CD14-positive monocyte (primary cell): Measurements from ENCODE around the gene RAB6C. TPM values are rescaled to one million over a fixed set of nuclear protein-coding genes. Genes with fewer than 3 reads are reported as not detected.
"Not testable (repeated sequence)": the region's sequence is repeated elsewhere in the genome, so short reads cannot be mapped to it uniquely, and the experiment has no call there.

ENCODE experiments used
- DNase-seq, 3 donors: peaks; one replicate each; pipeline ENCODE4 v3.0.0-alpha.2; 2011 to 2022
- H2AFZ ChIP-seq: 2 replicates; pipeline ENCODE4 v1.6.0; 2012; ENCODE audit warnings: mild to moderate bottlenecking, low read depth, low read length, inconsistent platforms; ENCODE audit not compliant: insufficient read depth, poor library complexity, severe bottlenecking
- H3K27ac ChIP-seq, 2 donors: 1 replicate in 1 of 2; 2 replicates in 1 of 2; pipeline ENCODE4 v1.5.1; 2012 to 2013; ENCODE audit warnings: low read length in 2 of 2, control low read depth in 1 of 2, inconsistent platforms in 1 of 2, low read depth in 1 of 2, mild to moderate bottlenecking in 1 of 2
- H3K27me3 ChIP-seq, 2 donors: one replicate each; pipeline versions ENCODE4 v1.6.0 to v1.6.1; 2011 to 2013; ENCODE audit warnings: low read length in 2 of 2; ENCODE audit not compliant: control insufficient read depth in 2 of 2, insufficient read depth in 2 of 2
- H3K36me3 ChIP-seq, 2 donors: replicated peaks in 1 of 2; 1 replicate in 1 of 2; 2 replicates in 1 of 2; pipeline versions ENCODE4 v1.5.1 to v1.6.1; 2012 to 2013; ENCODE audit warnings: low read length in 2 of 2, control low read depth in 1 of 2, inconsistent platforms in 1 of 2, mild to moderate bottlenecking in 1 of 2; ENCODE audit not compliant: insufficient read depth in 2 of 2, control insufficient read depth in 1 of 2
- H3K4me1 ChIP-seq, 2 donors: 1 replicate in 1 of 2; 2 replicates in 1 of 2; pipeline versions ENCODE4 v1.5.1 to v1.6.1; 2012 to 2013; ENCODE audit warnings: low read length in 2 of 2, control low read depth in 1 of 2, inconsistent platforms in 1 of 2, mild to moderate bottlenecking in 1 of 2, moderate library complexity in 1 of 2; ENCODE audit not compliant: insufficient read depth in 2 of 2, control insufficient read depth in 1 of 2
- H3K4me2 ChIP-seq: replicated peaks from 2 replicates; pipeline ENCODE3; 2012; ENCODE audit warnings: low read length, moderate library complexity, mild to moderate bottlenecking; ENCODE audit not compliant: poor library complexity, severe bottlenecking; ENCODE audit errors: extremely low read depth
- H3K4me3 ChIP-seq, 3 experiments: fragments of 200-600 bp in 1 of 3; sonication (generic) in 1 of 3; replicated peaks in 1 of 3; 1 replicate in 2 of 3; 2 replicates in 1 of 3; pipeline ENCODE4 v1.5.1; 2011 to 2013; ENCODE audit warnings: low read length in 3 of 3, mild to moderate bottlenecking in 3 of 3, control low read depth in 2 of 3, low read depth in 2 of 3, inconsistent platforms in 1 of 3, moderate library complexity in 1 of 3
- H3K79me2 ChIP-seq: 2 replicates; pipeline ENCODE4 v1.6.0; 2012; ENCODE audit warnings: mild to moderate bottlenecking, control low read depth, inconsistent platforms, low read length, moderate library complexity; ENCODE audit not compliant: insufficient read depth
- H3K9ac ChIP-seq: 2 replicates; pipeline ENCODE4 v1.6.0; 2017; ENCODE audit warnings: low read length, mild to moderate bottlenecking; ENCODE audit not compliant: insufficient read depth, poor library complexity, severe bottlenecking
- H3K9me3 ChIP-seq, 2 donors: replicated peaks in 1 of 2; 1 replicate in 1 of 2; 2 replicates in 1 of 2; pipeline versions ENCODE4 v1.5.1 to v1.6.1; 2012 to 2013; ENCODE audit warnings: low read length in 2 of 2, control low read depth in 1 of 2; ENCODE audit not compliant: control insufficient read depth in 1 of 2, insufficient read depth in 1 of 2
- H4K20me1 ChIP-seq: 2 replicates; pipeline ENCODE4 v1.6.0; 2012; ENCODE audit warnings: mild to moderate bottlenecking, low read length, control low read depth, moderate library complexity; ENCODE audit not compliant: insufficient read depth
- H3K27ac Mint-ChIP-seq, 7 donors: one replicate each; pipeline ENCODE4 v1.8.0; 2020; ENCODE audit warnings: mild to moderate bottlenecking in 7 of 7, mixed read lengths in 7 of 7, moderate library complexity in 6 of 7, inconsistent platforms in 2 of 7
- H3K27me3 Mint-ChIP-seq, 3 donors: one replicate each; pipeline ENCODE4 v1.8.0; 2021 to 2022; ENCODE audit warnings: low read depth in 3 of 3, mild to moderate bottlenecking in 3 of 3, mixed read lengths in 3 of 3, moderate library complexity in 3 of 3, inconsistent platforms in 1 of 3
- H3K36me3 Mint-ChIP-seq, 2 donors: one replicate each; pipeline ENCODE4 v1.8.0; 2020; ENCODE audit warnings: mixed read lengths in 2 of 2, inconsistent platforms in 1 of 2, mild to moderate bottlenecking in 1 of 2
- H3K4me1 Mint-ChIP-seq: one replicate; pipeline ENCODE4 v1.8.0; 2020; ENCODE audit warnings: mild to moderate bottlenecking, mixed read lengths
- H3K4me3 Mint-ChIP-seq, 2 donors: one replicate each; pipeline ENCODE4 v1.8.0; 2020; ENCODE audit warnings: mild to moderate bottlenecking in 2 of 2, mixed read lengths in 2 of 2, moderate library complexity in 1 of 2
- H3K9me3 Mint-ChIP-seq, 7 donors: one replicate each; pipeline ENCODE4 v1.8.0; 2020 to 2022; ENCODE audit warnings: mixed read lengths in 7 of 7, mild to moderate bottlenecking in 6 of 7, moderate library complexity in 6 of 7, inconsistent platforms in 2 of 7
- WGBS: methylation state at CpG from one replicate; pipeline ENCODE4 v1.1.5; 2013; ENCODE audit warnings: missing lambda C conversion rate; ENCODE audit not compliant: insufficient coverage; 5-methylcytosine and 5-hydroxymethylcytosine counted together
- intact Hi-C, 2 donors: fragments of 100-400 bp; cut with micrococcal nuclease; formaldehyde crosslinking; loops; one replicate each; pipeline versions ENCODE4 v1.15.0 to v1.15.1; 2023
- polyA plus RNA-seq, 3 donors: library from polyadenylated mRNA; depleted of rRNA in 1 of 3; unstranded in 2 of 3; stranded (reverse) in 1 of 3; fragments of 300-500 nt in 2 of 3; fragments of >200 nt in 1 of 3; fragmentation: Illumina TruSeq in 2 of 3; gene quantifications; 1 replicate in 2 of 3; 2 replicates in 1 of 3; pipeline ENCODE4 v1.2.3, GENCODE V29; 2012 to 2021
- TF ChIP-seq, protein P1 (sequence below): fragments of 200-600 bp; IDR thresholded peaks from one replicate; pipeline ENCODE4 v1.8.0; 2022; ENCODE audit warnings: antibody characterized with exemption, mild to moderate bottlenecking

RAB6C gene
- polyA plus RNA-seq, 3 donors, result not detected

DNA sequence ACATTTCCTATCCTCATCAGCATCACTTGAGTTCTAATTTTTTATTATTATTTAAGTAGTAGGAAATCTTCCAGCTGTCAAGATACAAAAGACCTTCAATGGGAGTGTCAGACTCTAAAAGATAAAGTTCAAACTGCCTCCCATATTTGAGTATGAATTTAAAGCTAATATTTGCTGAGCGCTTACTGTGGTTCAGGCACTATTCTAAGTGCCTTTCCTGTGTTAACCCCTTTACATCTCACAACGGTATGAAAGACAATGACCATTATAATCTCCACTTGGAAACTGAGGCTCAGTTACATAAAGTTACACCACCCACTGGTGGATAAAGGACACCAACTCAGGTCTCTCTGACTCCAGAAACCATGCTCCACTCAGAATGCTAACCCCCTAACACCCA lies 39.9 kb downstream of the RAB6C start:
- H3K4me1 ChIP-seq, result no peaks in the 10 kb centered on the region
- Mint-ChIP-seq H3K4me3 (no peak overlapping the region), H3K4me1 (no peaks in the 10 kb centered on the region), H3K27ac (no peak overlapping the region), H3K9me3 (peaks cover 2 to 10% (median 5%) of the 10 kb centered on the region in 7 donors), H3K36me3 (no peaks in the 10 kb centered on the region), H3K27me3 (peaks cover 0 to 2% (median 0%) of the 10 kb centered on the region in 3 donors)
- no peaks in the 10 kb centered on the region for H3K36me3 ChIP-seq
- no peak overlapping the region for H3K27ac ChIP-seq
- intact Hi-C loops, result no loop called here
- TF ChIP-seq, protein P1, sequence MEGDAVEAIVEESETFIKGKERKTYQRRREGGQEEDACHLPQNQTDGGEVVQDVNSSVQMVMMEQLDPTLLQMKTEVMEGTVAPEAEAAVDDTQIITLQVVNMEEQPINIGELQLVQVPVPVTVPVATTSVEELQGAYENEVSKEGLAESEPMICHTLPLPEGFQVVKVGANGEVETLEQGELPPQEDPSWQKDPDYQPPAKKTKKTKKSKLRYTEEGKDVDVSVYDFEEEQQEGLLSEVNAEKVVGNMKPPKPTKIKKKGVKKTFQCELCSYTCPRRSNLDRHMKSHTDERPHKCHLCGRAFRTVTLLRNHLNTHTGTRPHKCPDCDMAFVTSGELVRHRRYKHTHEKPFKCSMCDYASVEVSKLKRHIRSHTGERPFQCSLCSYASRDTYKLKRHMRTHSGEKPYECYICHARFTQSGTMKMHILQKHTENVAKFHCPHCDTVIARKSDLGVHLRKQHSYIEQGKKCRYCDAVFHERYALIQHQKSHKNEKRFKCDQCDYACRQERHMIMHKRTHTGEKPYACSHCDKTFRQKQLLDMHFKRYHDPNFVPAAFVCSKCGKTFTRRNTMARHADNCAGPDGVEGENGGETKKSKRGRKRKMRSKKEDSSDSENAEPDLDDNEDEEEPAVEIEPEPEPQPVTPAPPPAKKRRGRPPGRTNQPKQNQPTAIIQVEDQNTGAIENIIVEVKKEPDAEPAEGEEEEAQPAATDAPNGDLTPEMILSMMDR, result no peak
- WGBS, result no CpG with 5 or more reads among the region's 2 CpGs
- no peak overlapping the region for H3K4me2 ChIP-seq
- H2AFZ ChIP-seq, result no peak overlapping the region
- H3K27me3 ChIP-seq, result no peaks in the 10 kb centered on the region
- no peaks in the 10 kb centered on the region for H3K79me2 ChIP-seq
- H3K4me3 ChIP-seq, result no peak overlapping the region
- H3K9me3 ChIP-seq, result peaks cover under 1 to 4% of the 10 kb centered on the region in 2 donors
- H3K9ac ChIP-seq, result no peak overlapping the region
- no peaks in the 10 kb centered on the region for H4K20me1 ChIP-seq
- DNase-seq, result no peak

DNA sequence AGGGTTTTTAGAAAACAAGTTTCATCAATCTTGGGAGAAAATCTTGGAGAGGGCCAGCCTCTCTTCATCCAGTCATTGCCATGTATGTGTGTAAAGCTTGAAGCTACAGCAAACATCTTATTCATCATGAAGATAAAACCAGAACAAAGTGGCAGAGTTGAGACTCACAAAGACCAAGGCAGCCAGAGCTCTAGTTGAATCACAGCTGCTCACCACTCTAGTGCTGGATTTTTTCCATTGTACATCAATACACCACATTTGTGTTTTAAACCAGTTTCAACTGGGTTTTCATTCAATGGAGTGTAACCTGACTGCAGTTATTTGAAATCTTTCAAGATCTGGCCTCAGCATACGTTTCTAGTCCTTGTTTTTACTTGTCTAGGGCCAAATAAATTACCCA lies 40.6 kb downstream of the RAB6C start:
- not testable (repeated sequence) for H3K9me3 Mint-ChIP-seq

DNA sequence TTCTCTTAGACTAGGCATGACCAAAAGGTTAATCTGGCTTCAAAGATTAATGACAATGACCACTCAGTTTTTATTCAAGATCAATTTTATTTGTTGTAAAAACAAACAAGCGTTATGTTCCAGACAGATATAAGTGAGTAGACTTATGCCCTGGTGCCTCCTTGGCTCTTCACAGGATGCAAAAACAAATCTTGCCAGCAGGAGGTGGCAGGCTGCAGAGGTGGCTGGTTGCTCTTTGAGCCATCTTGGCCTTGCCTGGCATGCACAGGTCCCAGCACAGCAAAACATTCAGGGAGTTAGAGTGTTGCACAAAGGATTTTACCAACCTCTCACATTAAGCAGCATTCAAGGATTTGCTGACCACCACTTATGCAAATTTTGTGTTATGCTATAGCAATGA lies 46.5 kb downstream of the RAB6C start:
- DNase-seq, H3K36me3 Mint-ChIP-seq: not testable (repeated sequence)
- H3K27me3 Mint-ChIP-seq, result peaks cover 1 to 11% (median 6%) of the 10 kb centered on the region in 3 donors

More for the DNA sequence above, 40.6 kb downstream of the RAB6C start:
- DNase-seq, H4K20me1 ChIP-seq, H2AFZ ChIP-seq, H3K79me2 ChIP-seq, H3K9me3 ChIP-seq, H3K4me3 ChIP-seq, H3K27me3 ChIP-seq, H3K4me1 Mint-ChIP-seq, H3K27ac Mint-ChIP-seq, H3K9ac ChIP-seq, H3K36me3 ChIP-seq, H3K36me3 Mint-ChIP-seq, H3K27me3 Mint-ChIP-seq, H3K4me3 Mint-ChIP-seq, H3K27ac ChIP-seq, H3K4me1 ChIP-seq, intact Hi-C loops, H3K4me2 ChIP-seq: not testable (repeated sequence)
- no CpG with 5 or more reads among the region's 1 CpG for WGBS

More for the DNA sequence above, 46.5 kb downstream of the RAB6C start:
- H3K36me3 ChIP-seq, H2AFZ ChIP-seq, H3K27ac ChIP-seq, H3K9me3 ChIP-seq, intact Hi-C loops, H3K27me3 ChIP-seq, H3K4me3 Mint-ChIP-seq, H3K4me2 ChIP-seq, H3K9me3 Mint-ChIP-seq, H4K20me1 ChIP-seq, H3K79me2 ChIP-seq, H3K4me1 Mint-ChIP-seq, H3K27ac Mint-ChIP-seq, H3K4me1 ChIP-seq, H3K4me3 ChIP-seq, H3K9ac ChIP-seq: not testable (repeated sequence)
- WGBS, result no CpG with 5 or more reads among the region's 1 CpG
